ENCODE measurements around the gene TMEM141.

DNA sequence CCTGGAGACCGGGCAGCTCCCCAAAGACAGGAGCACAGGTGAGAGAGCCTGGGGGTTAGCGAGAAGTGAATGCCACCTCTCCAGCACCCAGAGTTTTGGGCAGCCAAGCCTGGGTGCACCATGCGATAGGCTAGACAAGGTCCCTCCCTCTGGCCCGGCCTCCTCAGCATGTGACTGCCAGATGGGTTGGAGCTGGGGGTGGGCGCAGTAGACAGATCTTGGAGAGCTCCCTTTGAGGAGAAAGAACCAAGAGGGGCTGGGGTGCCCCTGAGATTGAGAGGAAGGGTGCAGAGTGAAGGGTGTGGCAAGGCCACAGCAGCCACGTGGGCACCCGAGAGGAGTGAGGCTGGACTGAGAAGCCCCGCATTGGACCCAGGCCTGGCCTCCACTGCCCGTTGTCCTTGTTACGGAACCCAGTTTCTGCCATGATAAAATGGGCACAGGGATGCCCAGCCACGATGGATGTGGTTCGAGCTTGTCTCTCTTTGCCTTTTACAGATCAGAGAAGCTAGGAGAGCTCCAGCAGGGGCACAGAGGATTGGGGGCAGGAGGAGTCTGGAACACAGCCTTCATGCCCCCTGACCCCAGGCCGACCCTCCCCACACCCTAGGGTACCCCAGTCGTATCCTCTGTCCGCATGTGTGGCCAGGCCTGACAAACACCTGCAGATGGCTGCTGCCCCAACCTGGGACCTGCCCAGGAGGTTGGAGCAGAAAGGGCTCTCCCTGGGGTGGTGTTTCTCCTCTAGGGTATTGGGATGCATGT lies 1.4 kb downstream of the TMEM141 start:
- TF ChIP-seq CTCF (IDR thresholded peaks at IDR 0.05) (no peak), POLR2A (IDR thresholded peaks at IDR 0.05) (no peak)
